ENCODE measurements around the gene TBCE.
"Not testable (repeated sequence)": the region's sequence is repeated elsewhere in the genome, so short reads cannot be mapped to it uniquely, and the experiment has no call there.

TBCE gene

GRCh38 chr1:235351898-235352297 is 15.3 kb upstream of the TBCE start:
- H3K27ac ChIP-seq, result no peak overlapping the region
- TF ChIP-seq ZFX (IDR thresholded peaks at IDR 0.05; ENCODE audit: borderline replicate concordance) (no peak), CTCF (IDR thresholded peaks at IDR 0.05) (no peak)

GRCh38 chr1:235357485-235358373 is 9.5 kb upstream of the TBCE start:
- TF ChIP-seq CTCF (IDR thresholded peaks at IDR 0.05) (no peak), ZFX (IDR thresholded peaks at IDR 0.05; ENCODE audit: borderline replicate concordance) (no peak)
- no peak overlapping the region for H3K27ac ChIP-seq

- no peak overlapping the region for H3K27ac ChIP-seq
- TF ChIP-seq ZFX (IDR thresholded peaks at IDR 0.05; ENCODE audit: borderline replicate concordance) (no peak), CTCF (IDR thresholded peaks at IDR 0.05) (no peak)
These were observed 8.3 kb upstream of the TBCE start for GRCh38 chr1:235358899-235359298.

DNA sequence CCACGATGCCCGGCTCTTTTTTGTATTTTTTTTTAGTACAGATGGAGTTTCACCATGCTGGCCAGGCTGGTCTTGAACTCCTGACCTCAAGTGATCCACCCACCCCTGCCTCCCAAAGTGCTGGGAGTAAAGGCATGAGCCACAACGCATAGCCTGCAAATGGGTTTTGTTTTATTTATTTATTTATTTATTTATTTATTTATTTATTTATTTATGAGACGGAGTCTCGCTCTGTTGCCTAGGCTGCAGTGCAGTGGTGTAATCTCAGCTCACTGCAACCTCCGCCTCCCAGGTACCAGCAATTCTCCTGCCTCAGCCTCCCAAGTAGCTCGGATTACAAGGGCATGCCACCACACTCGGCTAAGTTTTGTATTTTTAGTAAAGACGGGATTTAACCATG is 3.0 kb upstream of the TBCE start:
- H3K27ac ChIP-seq, result not testable (repeated sequence)

- TF ChIP-seq CTCF (IDR thresholded peaks at IDR 0.05), result no peak
- no peak for TF ChIP-seq ZFX (IDR thresholded peaks at IDR 0.05; ENCODE audit: borderline replicate concordance)
- H3K27ac ChIP-seq, result peak overlapping the region; percentile 90
These were observed 941 bp upstream of the TBCE start for GRCh38 chr1:235366286-235366685.

GRCh38 chr1:235368428-235368827 is 1.2 kb downstream of the TBCE start:
- H3K27ac ChIP-seq, result peak overlapping the region; percentile 90
- TF ChIP-seq ZFX (IDR thresholded peaks at IDR 0.05; ENCODE audit: borderline replicate concordance) (no peak), CTCF (IDR thresholded peaks at IDR 0.05) (no peak)

DNA sequence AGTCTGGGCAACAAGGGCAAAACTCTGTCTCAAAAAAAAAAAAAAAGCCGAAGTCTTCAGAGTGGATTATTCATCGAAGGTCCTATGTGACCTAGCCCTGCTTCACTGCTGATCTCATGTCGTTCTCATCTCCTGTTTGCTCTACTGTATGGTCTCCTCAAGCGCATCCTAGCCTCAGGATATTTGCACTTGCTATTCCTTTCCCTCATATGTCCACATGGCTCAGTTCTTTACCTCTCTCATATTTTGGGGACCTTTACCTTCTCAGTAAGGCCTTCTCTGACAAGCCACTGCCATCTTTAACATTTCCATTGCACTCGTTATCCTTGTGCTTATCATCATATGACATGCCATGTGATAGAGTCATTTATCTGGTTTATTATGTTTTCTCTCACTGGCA is 2.6 kb downstream of the TBCE start:
- no peak for TF ChIP-seq CTCF (IDR thresholded peaks at IDR 0.05)
- no peak for TF ChIP-seq ZFX (IDR thresholded peaks at IDR 0.05; ENCODE audit: borderline replicate concordance)
- no peak overlapping the region for H3K27ac ChIP-seq

All from 22Rv1 (cell line).